Vagina (tissue), 2 donors: ENCODE results near the gene FSTL4.

Experiments used
- POLR2A ChIP-seq, 2 donors: fragments of 450-650 bp; IDR thresholded peaks; one replicate each; pipeline ENCODE4 v1.6.1; 2017; ENCODE audit warnings: antibody characterized with exemption in 2 of 2, mild to moderate bottlenecking in 2 of 2, moderate library complexity in 2 of 2
- POLR2AphosphoS5 ChIP-seq, 2 donors: sonication (generic); formaldehyde crosslinking; IDR thresholded peaks; one replicate each; pipeline ENCODE4 v1.9.0; 2017; ENCODE audit warnings: antibody characterized with exemption in 2 of 2, mild to moderate bottlenecking in 2 of 2, low read depth in 1 of 2; ENCODE audit not compliant: insufficient read depth in 1 of 2

GRCh38 chr5:133494923-133495246, 117.5 kb downstream of the FSTL4 start:
- TF ChIP-seq POLR2A (IDR thresholded peaks at IDR 0.05): no peak
- TF ChIP-seq POLR2AphosphoS5 (IDR thresholded peaks at IDR 0.05; ENCODE audit: insufficient read depth in 1 of 2, low read depth in 1 of 2): no peak
